ENCODE measurements around the gene PPEF2.

PPEF2 gene

GRCh38 chr4:75892508-75892907 lies 9.7 kb downstream of the PPEF2 start:
- DNase-seq (ENCODE audit: low read depth), result no peak

DNA sequence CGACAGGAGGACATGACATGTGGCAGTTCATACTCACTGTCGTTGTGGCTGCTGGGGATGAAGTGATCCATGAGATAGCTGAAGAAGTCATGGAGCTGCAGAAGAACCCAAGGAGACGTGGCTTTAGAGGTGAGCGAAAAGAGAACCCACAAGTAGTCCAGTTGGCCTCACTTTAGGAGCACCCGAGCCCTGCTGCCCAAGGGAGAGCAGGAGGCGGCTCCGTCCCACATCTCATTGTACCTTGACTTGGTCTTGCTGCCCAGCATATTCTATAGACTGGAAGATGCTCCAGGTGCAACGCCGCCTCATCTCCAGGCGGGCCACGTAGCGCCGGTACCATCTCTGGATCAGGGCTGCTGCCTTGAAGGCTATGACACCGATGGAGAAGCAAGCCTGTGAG lies 10.6 kb downstream of the PPEF2 start:
- DNase-seq (ENCODE audit: low read depth), result no peak

DNA sequence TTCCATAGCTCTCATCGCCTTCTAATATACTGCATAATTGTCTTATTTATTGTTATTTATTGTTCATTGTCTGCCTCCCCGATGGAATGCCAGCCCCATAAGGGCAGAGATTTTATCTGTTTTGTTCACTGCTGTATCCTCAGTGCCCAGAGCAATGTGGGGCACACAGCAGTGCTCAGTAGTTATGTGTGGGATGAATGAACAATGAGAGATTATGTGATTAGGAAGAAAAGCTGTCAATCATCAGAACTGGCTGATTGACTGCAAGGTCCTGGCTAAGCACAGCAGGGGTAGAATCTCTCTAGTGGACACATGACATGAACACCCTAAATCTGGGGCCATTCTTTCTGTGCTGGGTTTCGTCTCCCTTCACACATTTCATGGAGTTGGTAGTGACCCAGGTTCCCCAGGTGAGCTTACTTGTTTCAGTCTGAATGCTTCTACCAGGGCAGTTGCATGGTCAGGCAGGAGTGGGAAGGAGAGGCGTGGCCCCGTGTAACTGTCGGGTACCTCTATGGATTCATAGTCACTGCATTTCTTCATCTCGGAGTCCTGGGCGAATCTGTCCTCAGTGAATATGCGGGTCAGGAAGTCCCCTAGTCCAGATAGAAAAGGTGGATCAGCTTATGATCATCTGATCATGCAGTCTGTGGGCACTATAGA lies 12.6 kb downstream of the PPEF2 start:
- DNase-seq (ENCODE audit: low read depth), result no peak

DNA sequence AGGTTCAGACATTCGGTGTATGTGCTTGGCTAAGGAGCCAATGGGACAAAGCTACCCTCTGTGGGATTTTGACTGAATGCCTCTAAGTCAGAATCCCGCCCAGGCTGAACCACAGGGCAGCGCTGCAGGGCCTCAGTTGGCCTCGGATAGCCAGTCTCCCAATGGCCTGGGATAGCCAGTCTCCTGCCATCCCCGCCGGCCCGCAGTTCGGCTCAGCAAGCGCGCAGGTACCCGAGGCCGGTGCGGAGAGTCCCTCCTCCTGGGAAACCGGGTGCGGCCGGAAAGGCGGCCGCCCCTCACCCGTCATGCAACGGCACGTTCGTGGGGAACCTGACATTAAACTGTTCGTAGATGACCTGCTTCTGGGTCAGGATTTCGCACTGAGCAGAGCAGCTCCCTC lies 16.1 kb downstream of the PPEF2 start:
- no peak for DNase-seq (ENCODE audit: low read depth)

DNA sequence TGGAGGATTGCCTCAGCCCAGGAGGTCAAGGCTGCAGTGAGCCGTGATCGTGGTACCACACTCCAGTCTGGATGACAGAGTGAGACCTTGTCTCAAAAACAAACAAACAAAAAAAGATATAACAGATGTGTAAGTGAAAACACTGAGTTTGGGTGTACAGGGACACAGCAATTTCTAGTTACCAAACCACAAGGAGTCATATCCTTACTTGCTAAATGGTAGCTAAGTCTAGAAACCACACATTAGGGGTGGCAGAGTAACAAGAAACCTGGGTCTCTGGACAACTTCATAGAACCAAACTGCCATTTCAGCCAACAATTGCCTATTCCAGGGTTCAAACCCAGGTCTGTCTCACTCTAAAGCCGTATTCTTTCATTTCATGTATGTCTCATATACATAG lies 20.8 kb downstream of the PPEF2 start:
- no peak for DNase-seq (ENCODE audit: low read depth)

DNA sequence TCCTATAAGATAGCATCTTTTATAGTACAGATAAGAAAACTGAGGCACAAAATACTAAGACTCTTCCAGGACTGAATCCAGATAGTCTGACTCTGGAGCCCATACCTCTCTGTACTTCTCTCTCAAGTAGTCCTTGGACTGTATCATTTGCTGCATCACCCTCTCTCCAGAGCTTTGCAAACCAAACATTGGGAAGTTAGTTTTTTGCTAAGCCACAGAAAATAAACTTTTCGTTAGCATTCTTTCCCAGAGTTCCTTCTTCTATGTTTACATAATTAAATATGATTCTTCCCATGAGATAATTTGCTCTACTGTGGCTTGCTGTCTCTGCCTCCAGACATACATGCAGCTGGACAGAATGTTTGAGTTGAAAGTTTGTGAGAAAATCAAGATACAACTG lies 22.0 kb downstream of the PPEF2 start:
- no peak for DNase-seq (ENCODE audit: low read depth)

GRCh38 chr4:75878246-75878756 lies 24.0 kb downstream of the PPEF2 start:
- DNase-seq (ENCODE audit: low read depth), result no peak

DNA sequence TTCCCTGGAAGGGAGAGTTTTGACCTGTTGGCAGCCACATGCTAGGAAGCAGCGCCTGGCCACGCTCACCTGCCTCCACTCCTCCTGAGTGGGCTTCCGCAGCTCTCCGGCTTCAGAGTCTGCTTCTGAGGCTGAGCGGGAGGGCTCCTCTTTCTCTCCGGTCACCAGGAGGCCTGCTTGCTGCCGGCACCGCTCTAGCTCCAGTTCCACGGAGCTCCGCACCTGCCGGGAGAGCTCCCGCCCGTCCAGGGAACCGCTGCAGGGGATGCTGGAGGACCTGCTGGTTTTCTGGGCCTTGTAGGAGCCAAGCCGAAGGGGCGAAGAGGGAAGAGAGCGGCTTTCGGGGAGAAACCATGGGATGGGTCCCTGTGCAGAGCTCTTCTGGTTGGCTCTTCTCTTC lies 26.0 kb downstream of the PPEF2 start:
- DNase-seq (ENCODE audit: low read depth), result no peak

GRCh38 chr4:75869100-75869499 lies 33.2 kb downstream of the PPEF2 start:
- no peak for DNase-seq (ENCODE audit: low read depth)

DNA sequence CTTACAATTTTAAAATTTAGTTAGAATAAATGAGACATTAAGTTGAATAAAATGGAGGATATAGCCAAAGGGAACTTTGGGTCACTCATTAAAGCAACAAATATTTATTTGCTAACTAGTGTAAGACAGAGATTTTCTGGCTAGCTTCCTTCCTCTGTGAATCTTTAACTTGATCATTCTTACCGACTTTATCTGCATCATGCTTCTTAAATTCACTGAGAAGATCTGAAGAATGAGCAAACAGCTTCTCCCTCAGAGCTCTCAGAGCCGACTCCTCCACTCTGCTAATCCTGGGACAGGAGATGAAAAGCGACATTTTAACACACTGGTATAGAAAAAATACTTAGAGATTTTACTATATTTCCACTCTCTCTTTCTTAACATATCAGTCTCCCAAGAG lies 35.1 kb downstream of the PPEF2 start:
- no peak for DNase-seq (ENCODE audit: low read depth)

DNA sequence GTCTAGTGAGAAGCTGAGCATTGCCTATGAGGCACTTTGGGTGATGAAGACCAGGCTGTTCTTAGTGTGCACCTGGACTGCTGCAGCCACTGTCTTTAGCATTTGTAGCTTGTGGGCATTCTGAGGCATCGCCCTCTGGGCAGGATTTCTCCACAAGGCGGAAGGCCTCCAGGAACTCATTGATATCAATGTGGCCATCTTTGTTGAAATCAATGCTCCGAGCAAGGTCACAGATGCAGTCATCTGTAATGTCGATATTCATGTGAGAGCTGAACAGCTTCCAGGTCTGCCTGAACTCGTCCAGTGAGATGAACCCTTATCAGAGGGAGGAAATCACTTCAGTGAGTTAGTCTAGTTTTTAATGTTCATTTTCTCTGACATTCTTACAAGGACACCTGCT lies 41.6 kb downstream of the PPEF2 start:
- DNase-seq (ENCODE audit: low read depth), result no peak

DNA sequence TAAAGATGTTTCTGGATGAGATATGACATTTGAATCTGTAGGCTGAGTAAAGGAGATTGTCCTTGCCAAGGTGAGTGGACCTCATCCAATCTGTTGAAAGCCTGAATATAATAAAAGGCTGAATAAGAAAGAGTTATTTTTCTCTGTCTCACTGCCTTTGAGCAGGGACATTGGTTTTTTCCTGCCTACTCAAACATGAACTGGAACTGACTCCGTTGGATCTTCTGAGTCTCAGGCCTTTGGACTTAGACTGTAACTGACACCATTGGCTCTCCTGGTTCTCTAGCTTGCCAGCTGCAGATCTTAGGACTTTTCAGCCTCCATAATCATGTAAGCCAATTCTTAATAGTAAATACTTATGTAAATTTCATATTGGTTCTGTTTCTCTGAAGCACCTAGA lies 43.5 kb downstream of the PPEF2 start:
- DNase-seq (ENCODE audit: low read depth), result no peak

DNA sequence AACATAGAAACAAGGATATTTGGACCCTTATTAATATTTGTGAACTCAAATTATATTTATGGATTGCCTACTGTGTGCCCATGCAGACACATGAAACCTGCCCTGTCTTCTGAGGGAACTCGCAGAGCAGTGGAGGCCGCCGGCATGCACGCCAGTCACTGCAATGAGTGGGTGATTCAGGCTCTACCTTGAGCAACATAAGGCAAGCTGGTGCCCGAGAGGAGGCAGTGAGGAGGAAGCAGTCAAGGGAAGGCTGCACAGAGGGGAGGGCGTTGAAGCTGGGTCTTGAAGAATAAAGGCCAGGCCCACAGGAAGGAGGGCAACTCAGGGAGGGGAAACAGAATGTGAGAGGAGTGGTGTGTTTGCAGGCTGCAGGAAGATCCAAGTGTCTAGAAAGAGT lies 52.8 kb downstream of the PPEF2 start:
- DNase-seq (ENCODE audit: low read depth), result no peak

DNA sequence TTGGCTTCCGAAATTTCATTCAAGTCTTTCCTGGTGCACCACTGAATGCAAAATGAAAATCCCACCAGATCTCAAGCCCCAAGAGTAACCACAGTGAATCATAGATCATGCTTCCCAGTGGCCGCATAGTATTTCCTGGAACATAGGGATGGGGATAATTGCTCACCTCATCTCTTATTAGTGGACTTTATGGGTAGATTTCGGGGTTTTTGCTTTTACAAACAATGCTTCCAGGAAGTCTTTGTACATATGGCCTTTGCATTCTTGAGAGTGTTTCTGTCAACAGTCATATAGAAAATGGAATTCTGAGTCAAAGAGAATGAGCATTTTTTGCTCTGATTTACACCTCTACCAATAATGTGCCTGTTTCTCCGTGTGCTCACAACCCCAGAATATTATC lies 53.4 kb downstream of the PPEF2 start:
- DNase-seq (ENCODE audit: low read depth), result no peak

DNA sequence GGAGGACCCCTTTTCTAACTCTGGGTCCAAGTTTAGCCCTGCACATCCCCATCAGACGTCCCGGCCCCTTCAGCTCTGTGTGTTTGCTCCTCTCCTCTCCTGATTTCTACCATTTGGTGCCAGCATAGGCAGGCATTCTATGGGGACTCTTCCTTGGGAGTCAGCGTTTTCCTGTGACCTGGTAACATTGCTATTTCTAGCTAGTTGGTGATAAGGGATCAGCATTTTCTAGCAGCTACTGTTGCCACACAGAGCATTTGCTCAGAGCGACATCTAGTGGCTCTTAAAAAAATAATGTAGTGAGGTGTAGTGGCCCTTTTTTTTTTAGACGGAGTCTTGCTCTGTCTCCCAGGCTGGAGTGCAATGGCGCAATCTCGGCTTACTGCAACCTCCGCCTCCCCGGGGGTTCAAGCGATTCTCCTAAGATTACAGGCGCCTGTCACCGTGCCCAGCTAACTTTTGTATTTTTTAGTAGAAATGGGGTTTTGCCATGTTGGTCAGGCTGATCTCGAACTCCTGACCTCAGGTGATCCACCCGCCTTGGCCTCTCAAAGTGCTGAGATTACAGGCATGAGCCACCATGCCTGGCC lies 54.0 kb downstream of the PPEF2 start:
- DNase-seq (ENCODE audit: low read depth), result peak; percentile 75

- no peak for DNase-seq (ENCODE audit: low read depth)
These were observed 56.3 kb downstream of the PPEF2 start for GRCh38 chr4:75845992-75846391.

DNA sequence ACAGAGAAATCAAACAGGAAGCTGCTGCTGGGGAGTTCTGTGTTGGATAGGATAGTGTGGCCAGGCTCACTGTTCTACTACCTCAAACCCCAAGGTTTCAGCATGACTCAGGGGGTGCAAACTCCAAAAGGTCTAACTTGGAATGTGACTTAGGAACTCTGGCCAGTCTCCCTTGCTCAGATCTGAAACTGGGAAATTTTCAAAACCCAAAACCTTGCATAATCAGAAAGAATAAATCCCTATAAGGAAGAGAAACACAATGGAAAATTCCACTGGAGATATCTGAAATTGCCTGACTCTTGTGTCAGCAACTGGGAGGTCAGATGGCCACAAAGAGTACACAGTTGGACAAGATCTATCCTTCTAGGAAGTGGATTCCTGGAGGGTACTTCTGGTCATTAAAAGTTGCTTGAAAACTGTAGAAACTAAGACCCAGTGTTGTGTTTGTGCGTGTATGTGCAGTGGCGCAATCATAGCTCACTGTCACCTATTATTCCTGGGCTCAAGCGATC lies 58.0 kb downstream of the PPEF2 start:
- DNase-seq (ENCODE audit: low read depth), result peak; percentile 84

DNA sequence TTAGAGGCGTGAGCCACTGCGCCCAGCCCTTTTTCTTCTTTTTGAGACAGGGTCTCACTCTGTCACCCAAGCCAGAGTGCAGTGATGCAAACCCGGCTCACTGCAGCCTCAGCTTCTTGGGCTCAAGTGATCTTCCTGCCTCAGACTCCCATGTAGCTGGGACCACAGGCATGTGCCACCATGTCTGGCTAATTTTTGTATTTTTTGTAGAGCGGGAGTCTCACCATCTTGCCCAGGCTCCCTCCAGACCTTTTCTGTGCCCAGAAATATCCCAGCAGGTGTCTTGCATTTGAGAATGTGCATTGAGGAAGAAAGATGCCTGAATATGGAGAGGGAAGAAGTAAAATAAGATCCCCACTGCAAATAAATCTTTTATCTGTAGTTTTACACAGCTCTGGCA lies 58.7 kb downstream of the PPEF2 start:
- DNase-seq (ENCODE audit: low read depth), result no peak

GRCh38 chr4:75841641-75842520 lies 60.4 kb downstream of the PPEF2 start:
- no peak for DNase-seq (ENCODE audit: low read depth)

DNA sequence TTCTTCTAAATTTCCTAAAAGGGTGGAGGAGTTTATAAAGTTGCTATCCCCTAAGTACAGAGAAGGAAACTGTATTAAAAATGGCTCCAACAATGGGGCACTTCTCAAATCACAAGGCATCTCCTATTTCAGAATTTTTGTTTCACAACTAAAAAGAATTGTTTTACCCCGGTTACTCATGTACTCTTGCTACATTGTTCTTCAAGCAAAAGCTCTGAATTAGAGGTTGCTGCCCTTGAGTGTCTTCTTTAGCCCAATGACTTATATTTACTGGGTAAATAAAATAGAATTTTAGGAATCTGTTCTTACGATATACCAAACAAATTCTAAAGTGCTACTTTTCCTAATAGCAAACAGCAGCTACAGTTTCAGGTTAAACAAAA lies 67.5 kb downstream of the PPEF2 start:
- DNase-seq (ENCODE audit: low read depth), result no peak

- DNase-seq (ENCODE audit: low read depth), result no peak
These were observed 68.0 kb downstream of the PPEF2 start for GRCh38 chr4:75834095-75834771.

GRCh38 chr4:75831856-75832405 lies 70.3 kb downstream of the PPEF2 start:
- DNase-seq (ENCODE audit: low read depth), result no peak
